Measurements from ENCODE around the gene SAP30. TPM values are rescaled to one million over a fixed set of nuclear protein-coding genes. Genes with fewer than 3 reads are reported as not detected.

The SAP30 gene
- total and polyA plus RNA-seq, 9 of the 15 experiments (the other 6 are each of a cell fraction or from before 2014, with no cell fraction given): 5.9 to 51.1 (median 32.6) TPM

GRCh38 chr4:173420324-173420752 lies 49.6 kb downstream of the SAP30 start (continued):
- TF ChIP-seq ZNF639 (CRISPR knock-in tag; conservative IDR thresholded peaks at IDR 0.05 in 1 of 2, IDR thresholded peaks at IDR 0.05 in 1 of 2): no peak
- peak; percentile 73 for TF ChIP-seq REST (IDR thresholded peaks at IDR 0.05; ENCODE audit: borderline replicate concordance)
- no peak for TF ChIP-seq REST (CRISPR knock-in tag; IDR thresholded peaks at IDR 0.05; ENCODE audit: low read depth)
